ENCODE results near the gene OR6B2.
A peak's percentile ranks its signal among the peaks of the same experiment; 100 is the strongest.

Gene OR6B2

DNA sequence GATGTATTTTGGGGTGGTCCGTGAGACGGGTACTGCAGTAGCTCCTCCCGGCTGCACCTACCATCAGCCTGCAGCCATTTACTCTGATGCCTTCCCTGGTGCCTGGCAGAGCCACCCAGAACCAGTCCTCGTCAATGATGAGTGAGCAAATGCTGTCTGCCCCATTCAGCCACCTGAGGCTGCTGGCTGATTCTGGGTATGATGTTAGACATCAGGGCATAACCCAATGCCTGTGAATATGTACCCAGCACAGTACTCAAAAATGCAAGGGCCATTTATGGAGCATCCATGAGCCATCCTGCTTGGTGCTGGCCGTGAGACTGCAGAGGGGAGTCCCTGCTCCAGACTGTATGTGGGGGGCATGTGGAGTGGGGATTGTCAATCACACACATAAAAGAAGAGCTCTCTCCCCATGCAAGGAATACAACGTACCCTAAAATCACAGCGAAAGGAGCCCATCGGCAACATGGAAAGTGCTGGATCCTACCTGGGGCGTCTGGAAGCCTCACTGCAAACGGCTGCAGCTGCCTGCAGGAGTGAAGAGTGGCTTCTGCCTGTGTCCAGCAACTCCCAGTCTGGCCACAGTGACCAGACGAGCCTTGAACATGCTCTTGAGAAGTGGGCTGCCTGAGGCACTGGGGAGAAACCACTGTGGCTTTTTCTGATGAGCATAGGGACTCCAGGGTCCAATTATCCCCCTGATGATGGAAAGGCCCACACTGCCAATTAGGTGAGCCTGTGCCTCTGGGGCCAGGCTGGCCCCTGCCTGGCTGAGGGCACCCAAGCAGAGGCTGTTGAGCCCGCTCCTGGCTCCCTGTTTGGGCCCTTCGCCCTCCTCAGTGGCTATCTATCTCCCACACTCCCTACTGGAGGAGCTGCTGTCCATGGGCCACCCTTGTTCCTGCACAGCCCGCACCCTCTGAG lies 2.4 kb upstream of the OR6B2 start:
- no peak for DNase-seq
- H3K4me3 ChIP-seq (ENCODE audit: insufficient read depth in 1 of 2, low read depth in 1 of 2, low read length in 2 of 2), result no peak overlapping the region
- H4K91ac ChIP-seq (ENCODE audit: low read length), result no peak overlapping the region
- no peak overlapping the region for H3K4me2 ChIP-seq (ENCODE audit: low read length, poor library complexity, severe bottlenecking)
- no peak overlapping the region for H3K4ac ChIP-seq (ENCODE audit: low read depth in 1 of 2, low read length in 2 of 2)
- no peak overlapping the region for H3K18ac ChIP-seq (ENCODE audit: low read depth in 1 of 2, low read length in 2 of 2)
- H3K79me1 ChIP-seq (replicated peaks; ENCODE audit: low read length, poor library complexity, severe bottlenecking), result no peaks in the 10 kb centered on the region
- no peaks in the 10 kb centered on the region for H3K4me1 ChIP-seq (ENCODE audit: control insufficient read depth, insufficient read depth, low read depth, low read length)
- H3K14ac ChIP-seq (ENCODE audit: low read length in 2 of 2), result no peak overlapping the region
- H3K27ac ChIP-seq (ENCODE audit: low read length, poor library complexity, severe bottlenecking), result no peak overlapping the region
- no peak overlapping the region for H2BK120ac ChIP-seq (ENCODE audit: low read depth, low read length)
- no peak overlapping the region for H2AFZ ChIP-seq (ENCODE audit: low read depth, low read length)
- 73% methylated on average over 14 of the region's 14 CpGs for WGBS
- H3K27me3 ChIP-seq (ENCODE audit: control insufficient read depth in 1 of 2, insufficient read depth in 1 of 2, low read length in 2 of 2), result peaks cover 20 to 56% of the 10 kb centered on the region in 2 experiments
- H3K23ac ChIP-seq (ENCODE audit: low read length in 2 of 2), result no peak overlapping the region
- H2BK5ac ChIP-seq (ENCODE audit: low read depth, low read length, poor library complexity, severe bottlenecking), result no peak overlapping the region
- no peak overlapping the region for H2BK12ac ChIP-seq (ENCODE audit: low read length in 2 of 2)
- H2BK15ac ChIP-seq (ENCODE audit: low read depth, poor library complexity, severe bottlenecking), result no peak overlapping the region
- no peak overlapping the region for H3K9ac ChIP-seq (ENCODE audit: low read length)
- no peak overlapping the region for H4K8ac ChIP-seq (ENCODE audit: low read length)
- no peaks in the 10 kb centered on the region for H3K36me3 ChIP-seq (ENCODE audit: control insufficient read depth in 1 of 2, insufficient read depth in 2 of 2, low read depth in 1 of 2, low read length in 2 of 2)
- no peaks in the 10 kb centered on the region for H3K9me3 ChIP-seq (ENCODE audit: control insufficient read depth, low read length)
- H2AK5ac ChIP-seq (ENCODE audit: low read length, severe bottlenecking), result no peak overlapping the region

- peaks cover 15 to 19% of the 10 kb centered on the region in 2 experiments for H3K36me3 ChIP-seq (ENCODE audit: control insufficient read depth in 1 of 2, insufficient read depth in 2 of 2, low read depth in 1 of 2, low read length in 2 of 2)
- H3K79me1 ChIP-seq (replicated peaks; ENCODE audit: low read length, poor library complexity, severe bottlenecking), result peaks cover 16% of the 10 kb centered on the region
- no peak overlapping the region for H2BK120ac ChIP-seq (ENCODE audit: low read depth, low read length)
- H3K23ac ChIP-seq (ENCODE audit: low read length in 2 of 2), result no peak overlapping the region
- DNase-seq, result peak; percentile 12
- H3K4me2 ChIP-seq (ENCODE audit: low read length, poor library complexity, severe bottlenecking), result peak overlapping the region; percentile 76
- H3K9ac ChIP-seq (ENCODE audit: low read length), result peak overlapping the region; percentile 94
- no peak overlapping the region for H2AK5ac ChIP-seq (ENCODE audit: low read length, severe bottlenecking)
- H3K4me1 ChIP-seq (ENCODE audit: control insufficient read depth, insufficient read depth, low read depth, low read length), result peaks cover 5% of the 10 kb centered on the region
- no peak overlapping the region for H2BK15ac ChIP-seq (ENCODE audit: low read depth, poor library complexity, severe bottlenecking)
- H3K27me3 ChIP-seq (ENCODE audit: control insufficient read depth in 1 of 2, insufficient read depth in 1 of 2, low read length in 2 of 2), result peaks cover 0 to 3% of the 10 kb centered on the region in 2 experiments
- H4K91ac ChIP-seq (ENCODE audit: low read length), result no peak overlapping the region
- no peak overlapping the region for H2BK5ac ChIP-seq (ENCODE audit: low read depth, low read length, poor library complexity, severe bottlenecking)
- H3K4me3 ChIP-seq (ENCODE audit: insufficient read depth in 1 of 2, low read depth in 1 of 2, low read length in 2 of 2), result peak overlapping the region; percentile 91 to 96
- no peak overlapping the region for H3K27ac ChIP-seq (ENCODE audit: low read length, poor library complexity, severe bottlenecking)
- H4K8ac ChIP-seq (ENCODE audit: low read length), result peak overlapping the region; percentile 27
- H2AFZ ChIP-seq (ENCODE audit: low read depth, low read length), result peak overlapping the region; percentile 29
- H3K18ac ChIP-seq (ENCODE audit: low read depth in 1 of 2, low read length in 2 of 2), result peak overlapping the region in 1 of 2 experiments; percentile 98
- no peak overlapping the region for H2BK12ac ChIP-seq (ENCODE audit: low read length in 2 of 2)
- no peak overlapping the region for H3K14ac ChIP-seq (ENCODE audit: low read length in 2 of 2)
- peak overlapping the region; percentile 13 to 45 for H3K4ac ChIP-seq (ENCODE audit: low read depth in 1 of 2, low read length in 2 of 2)
- under 1% methylated on average over 17 of the region's 22 CpGs for WGBS
- no peaks in the 10 kb centered on the region for H3K9me3 ChIP-seq (ENCODE audit: control insufficient read depth, low read length)
Observed at GRCh38 chr2:240024766-240025165, 5.5 kb downstream of the OR6B2 start.

DNA sequence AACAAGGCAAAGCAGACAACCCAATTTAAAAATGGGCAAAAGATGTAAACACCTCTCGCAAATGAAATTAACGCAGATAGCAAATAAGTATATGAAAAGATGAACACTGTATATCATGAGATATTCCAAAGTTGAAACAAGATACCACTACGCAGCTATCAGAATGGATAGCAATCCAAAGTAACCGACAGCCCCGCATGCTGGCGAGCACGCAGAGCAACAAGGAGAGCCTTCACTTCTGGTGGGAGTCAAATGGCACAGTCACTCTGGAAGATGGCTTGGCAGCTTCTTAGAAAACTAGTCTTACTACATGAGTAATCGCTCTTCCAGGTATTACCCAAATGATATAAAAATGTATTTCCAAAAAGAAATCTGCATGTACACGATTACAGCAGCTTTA lies 6.4 kb downstream of the OR6B2 start:
- H3K14ac ChIP-seq (ENCODE audit: low read length in 2 of 2), result no peak overlapping the region
- no peak overlapping the region for H4K91ac ChIP-seq (ENCODE audit: low read length)
- H2AK5ac ChIP-seq (ENCODE audit: low read length, severe bottlenecking), result no peak overlapping the region
- H2AFZ ChIP-seq (ENCODE audit: low read depth, low read length), result no peak overlapping the region
- peak overlapping the region; percentile 94 for H3K9ac ChIP-seq (ENCODE audit: low read length)
- H3K4me2 ChIP-seq (ENCODE audit: low read length, poor library complexity, severe bottlenecking), result no peak overlapping the region
- 85% methylated on average over 9 of the region's 9 CpGs for WGBS
- H3K4me3 ChIP-seq (ENCODE audit: insufficient read depth in 1 of 2, low read depth in 1 of 2, low read length in 2 of 2), result peak overlapping the region in 1 of 2 experiments; percentile 91
- no peak overlapping the region for H3K4ac ChIP-seq (ENCODE audit: low read depth in 1 of 2, low read length in 2 of 2)
- peaks cover 20% of the 10 kb centered on the region for H3K79me1 ChIP-seq (replicated peaks; ENCODE audit: low read length, poor library complexity, severe bottlenecking)
- H2BK5ac ChIP-seq (ENCODE audit: low read depth, low read length, poor library complexity, severe bottlenecking), result no peak overlapping the region
- H4K8ac ChIP-seq (ENCODE audit: low read length), result no peak overlapping the region
- no peak overlapping the region for H3K27ac ChIP-seq (ENCODE audit: low read length, poor library complexity, severe bottlenecking)
- H2BK120ac ChIP-seq (ENCODE audit: low read depth, low read length), result no peak overlapping the region
- H3K9me3 ChIP-seq (ENCODE audit: control insufficient read depth, low read length), result no peaks in the 10 kb centered on the region
- no peak overlapping the region for H2BK15ac ChIP-seq (ENCODE audit: low read depth, poor library complexity, severe bottlenecking)
- DNase-seq, result no peak
- H3K27me3 ChIP-seq (ENCODE audit: control insufficient read depth in 1 of 2, insufficient read depth in 1 of 2, low read length in 2 of 2), result no peaks in the 10 kb centered on the region
- H3K4me1 ChIP-seq (ENCODE audit: control insufficient read depth, insufficient read depth, low read depth, low read length), result peaks cover 5% of the 10 kb centered on the region
- no peak overlapping the region for H3K23ac ChIP-seq (ENCODE audit: low read length in 2 of 2)
- H2BK12ac ChIP-seq (ENCODE audit: low read length in 2 of 2), result no peak overlapping the region
- peaks cover 20 to 25% of the 10 kb centered on the region in 2 experiments for H3K36me3 ChIP-seq (ENCODE audit: control insufficient read depth in 1 of 2, insufficient read depth in 2 of 2, low read depth in 1 of 2, low read length in 2 of 2)
- H3K18ac ChIP-seq (ENCODE audit: low read depth in 1 of 2, low read length in 2 of 2), result no peak overlapping the region

- WGBS, result 58% methylated on average over 8 of the region's 9 CpGs
Observed at GRCh38 chr2:240021488-240022104, 8.6 kb downstream of the OR6B2 start.

More at GRCh38 chr2:240021488-240022104, 8.6 kb downstream of the OR6B2 start:
- H3K27ac ChIP-seq (ENCODE audit: low read length, poor library complexity, severe bottlenecking), result no peak overlapping the region
- peaks cover 40 to 47% of the 10 kb centered on the region in 2 experiments for H3K36me3 ChIP-seq (ENCODE audit: control insufficient read depth in 1 of 2, insufficient read depth in 2 of 2, low read depth in 1 of 2, low read length in 2 of 2)
- H3K14ac ChIP-seq (ENCODE audit: low read length in 2 of 2), result no peak overlapping the region
- DNase-seq, result peak; percentile 75
- no peak overlapping the region for H3K23ac ChIP-seq (ENCODE audit: low read length in 2 of 2)
- H2BK15ac ChIP-seq (ENCODE audit: low read depth, poor library complexity, severe bottlenecking), result no peak overlapping the region
- no peaks in the 10 kb centered on the region for H3K27me3 ChIP-seq (ENCODE audit: control insufficient read depth in 1 of 2, insufficient read depth in 1 of 2, low read length in 2 of 2)
- H2AK5ac ChIP-seq (ENCODE audit: low read length, severe bottlenecking), result no peak overlapping the region
- no peak overlapping the region for H2BK12ac ChIP-seq (ENCODE audit: low read length in 2 of 2)
- H3K18ac ChIP-seq (ENCODE audit: low read depth in 1 of 2, low read length in 2 of 2), result no peak overlapping the region
- H2BK5ac ChIP-seq (ENCODE audit: low read depth, low read length, poor library complexity, severe bottlenecking), result no peak overlapping the region
- no peak overlapping the region for H2AFZ ChIP-seq (ENCODE audit: low read depth, low read length)
- no peak overlapping the region for H3K4me3 ChIP-seq (ENCODE audit: insufficient read depth in 1 of 2, low read depth in 1 of 2, low read length in 2 of 2)
- no peak overlapping the region for H4K91ac ChIP-seq (ENCODE audit: low read length)
- H3K4me2 ChIP-seq (ENCODE audit: low read length, poor library complexity, severe bottlenecking), result no peak overlapping the region
- no peak overlapping the region for H3K4ac ChIP-seq (ENCODE audit: low read depth in 1 of 2, low read length in 2 of 2)
- peaks cover 40% of the 10 kb centered on the region for H3K79me1 ChIP-seq (replicated peaks; ENCODE audit: low read length, poor library complexity, severe bottlenecking)
- no peaks in the 10 kb centered on the region for H3K9me3 ChIP-seq (ENCODE audit: control insufficient read depth, low read length)
- H4K8ac ChIP-seq (ENCODE audit: low read length), result no peak overlapping the region
- no peak overlapping the region for H3K9ac ChIP-seq (ENCODE audit: low read length)
- no peak overlapping the region for H2BK120ac ChIP-seq (ENCODE audit: low read depth, low read length)
- H3K4me1 ChIP-seq (ENCODE audit: control insufficient read depth, insufficient read depth, low read depth, low read length), result peaks cover 5% of the 10 kb centered on the region

All from mesenchymal stem cell (in vitro differentiated cells and primary cell).